IgD-negative memory B cell (primary cell): ENCODE measurements around the gene HOXA5. TPM values are rescaled to one million over a fixed set of nuclear protein-coding genes. Genes with fewer than 3 reads are reported as not detected.

Experiments used
- H3K27ac Mint-ChIP-seq, 3 donors: one replicate each; pipeline ENCODE4 v1.8.0; 2020 to 2022; ENCODE audit warnings: mild to moderate bottlenecking in 3 of 3, mixed read lengths in 3 of 3, moderate library complexity in 1 of 3
- H3K27me3 Mint-ChIP-seq: one replicate; pipeline ENCODE4 v1.8.0; 2021; ENCODE audit warnings: mixed read lengths
- H3K36me3 Mint-ChIP-seq: one replicate; pipeline ENCODE4 v1.8.0; 2020; ENCODE audit warnings: mild to moderate bottlenecking, mixed read lengths
- H3K4me1 Mint-ChIP-seq, 3 donors: one replicate each; pipeline ENCODE4 v1.8.0; 2020 to 2022; ENCODE audit warnings: mixed read lengths in 3 of 3, mild to moderate bottlenecking in 1 of 3
- H3K4me3 Mint-ChIP-seq, 4 donors: one replicate each; pipeline ENCODE4 v1.8.0; 2020 to 2022; ENCODE audit warnings: mild to moderate bottlenecking in 4 of 4, mixed read lengths in 4 of 4, moderate library complexity in 3 of 4
- H3K9me3 Mint-ChIP-seq, 3 donors: one replicate each; pipeline ENCODE4 v1.8.0; 2020 to 2021; ENCODE audit warnings: mixed read lengths in 3 of 3, mild to moderate bottlenecking in 1 of 3
- polyA plus RNA-seq: library from polyadenylated mRNA; unstranded; fragments of 300-500 nt; fragmentation: Illumina TruSeq; gene quantifications from one replicate; pipeline ENCODE4 v1.2.3, GENCODE V29; 2021

Gene HOXA5
- polyA plus RNA-seq, 1 donor from 2014 or later, result not detected

DNA sequence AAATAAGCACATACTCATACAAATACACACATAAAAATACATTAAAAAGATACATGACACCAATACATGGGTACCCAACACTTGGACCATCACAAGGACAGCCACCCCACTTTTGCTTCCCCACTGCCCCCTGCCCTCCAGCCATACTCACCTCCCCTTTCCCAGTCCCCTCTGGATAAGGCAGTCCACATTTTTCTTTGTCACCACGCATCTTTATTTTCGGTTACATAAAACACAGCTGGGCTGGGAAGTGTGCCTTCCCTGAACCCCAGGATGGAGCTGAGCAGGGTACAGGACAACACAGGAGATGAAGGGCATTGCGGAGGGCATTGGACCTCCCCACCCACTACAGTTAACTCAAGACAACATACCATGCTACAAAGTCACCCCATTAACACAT is 10.0 kb upstream of the HOXA5 start:
- no peaks in the 10 kb centered on the region for H3K36me3 Mint-ChIP-seq
- peak overlapping the region in 2 of 3 donors; percentile 33 to 98 for H3K27ac Mint-ChIP-seq
- H3K4me3 Mint-ChIP-seq, result peak overlapping the region in 3 of 4 donors; percentile 13 to 89 (median 58)
- H3K9me3 Mint-ChIP-seq, result peaks cover 0 to 17% (median 1%) of the 10 kb centered on the region in 3 donors
- H3K27me3 Mint-ChIP-seq, result peaks cover 72% of the 10 kb centered on the region
- H3K4me1 Mint-ChIP-seq, result peaks cover 15 to 39% (median 17%) of the 10 kb centered on the region in 3 donors

DNA sequence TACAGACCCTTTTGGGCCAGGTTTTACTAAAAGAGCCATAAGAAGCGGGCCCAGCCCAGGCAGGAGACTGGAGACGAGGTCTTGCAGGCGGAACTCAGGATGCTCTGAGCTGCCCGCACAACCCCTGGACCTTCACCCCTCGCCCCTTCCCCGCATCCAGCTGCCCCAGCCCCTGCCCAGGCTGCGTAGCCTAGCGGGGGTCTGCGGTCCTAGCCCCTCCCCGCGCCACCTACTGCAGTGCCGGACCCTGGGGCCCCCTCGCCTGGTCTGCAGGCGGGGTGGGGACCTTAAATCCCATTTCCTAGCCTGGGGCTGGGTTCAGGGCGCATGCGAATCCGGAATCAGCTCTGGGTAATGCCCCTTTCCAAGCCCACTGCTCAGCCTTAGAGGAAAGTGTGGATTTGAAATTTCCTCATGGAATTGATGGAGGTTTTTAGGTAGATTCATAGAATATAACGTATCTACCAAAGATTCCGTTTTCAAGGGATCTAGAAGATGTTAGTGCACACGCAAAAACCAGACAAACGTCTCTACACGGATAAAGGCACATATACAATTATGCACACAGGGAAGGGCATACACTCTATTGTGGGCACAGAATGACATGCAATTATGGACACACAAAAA is 9.4 kb upstream of the HOXA5 start:
- no peaks in the 10 kb centered on the region for H3K36me3 Mint-ChIP-seq

DNA sequence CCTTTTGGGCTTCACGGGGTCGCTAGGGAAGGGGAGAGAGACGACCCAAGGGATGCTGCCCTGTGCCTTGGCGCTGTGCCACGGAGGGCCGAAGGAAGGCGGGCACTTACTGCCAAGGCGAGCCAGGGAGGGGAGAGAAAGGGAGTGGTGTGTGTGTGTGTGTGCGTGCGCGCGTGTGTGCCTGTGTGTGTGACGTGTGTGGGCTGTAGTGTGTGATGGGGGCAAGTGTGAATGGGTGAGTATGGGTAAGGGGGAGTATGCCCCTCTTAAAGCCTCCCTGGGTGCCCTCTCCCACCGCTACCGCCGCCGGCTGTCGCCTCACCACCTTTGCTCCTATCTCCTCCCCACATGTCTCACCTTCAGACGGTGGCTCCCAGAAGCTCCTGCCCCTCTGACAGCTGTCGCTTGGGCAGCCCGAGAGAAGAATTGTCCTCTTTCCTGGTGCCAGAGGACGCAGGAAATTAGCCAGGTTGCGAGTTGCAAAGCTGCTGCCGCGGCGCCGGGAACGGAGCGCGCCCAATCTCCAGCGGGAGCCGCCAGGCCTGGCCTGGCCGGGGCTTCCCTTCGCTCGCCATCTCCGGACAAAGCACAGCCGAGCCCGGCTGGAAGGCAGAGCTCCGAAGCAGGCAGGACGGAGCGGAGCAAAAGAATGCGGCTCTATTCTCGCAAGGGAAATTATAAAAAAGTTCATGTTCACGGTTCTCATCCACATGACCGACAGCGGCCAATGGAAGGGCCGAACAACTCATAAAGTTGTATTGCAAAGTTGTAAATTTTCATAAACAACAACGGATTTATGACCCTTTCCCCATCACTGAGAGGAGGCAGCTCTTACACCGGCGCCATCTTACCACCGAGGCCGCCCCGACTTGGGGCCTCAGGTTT is 8.7 kb upstream of the HOXA5 start, which contains the start of gene HOXA3:
Gene HOXA3 (minus strand): TSS at position 653 of the 885 bp plus-strand sequence. CDS start 41,943 bp downstream, outside the sequence.
- peak within 1 kb of the TSS; percentile 94 to 98 (median 94) for H3K27ac Mint-ChIP-seq
- H3K27me3 Mint-ChIP-seq, result peaks cover 73% of the 10 kb centered on the region
- H3K9me3 Mint-ChIP-seq, result peaks cover 0 to 8% (median 1%) of the 10 kb centered on the region in 3 donors
- no peaks in the 10 kb centered on the region for H3K36me3 Mint-ChIP-seq
- peaks cover 17 to 36% (median 23%) of the 10 kb centered on the region in 3 donors for H3K4me1 Mint-ChIP-seq
- peak within 1 kb of the TSS; percentile 74 to 93 (median 88) for H3K4me3 Mint-ChIP-seq

More for the DNA sequence above, 9.4 kb upstream of the HOXA5 start:
- Mint-ChIP-seq H3K9me3 (peaks cover 0 to 15% (median 1%) of the 10 kb centered on the region in 3 donors), H3K4me1 (peaks cover 19 to 37% (median 19%) of the 10 kb centered on the region in 3 donors), H3K27me3 (peaks cover 72% of the 10 kb centered on the region), H3K27ac (peak overlapping the region; percentile 23 to 98 (median 94)), H3K4me3 (peak overlapping the region in 2 of 4 donors; percentile 22 to 89)

DNA sequence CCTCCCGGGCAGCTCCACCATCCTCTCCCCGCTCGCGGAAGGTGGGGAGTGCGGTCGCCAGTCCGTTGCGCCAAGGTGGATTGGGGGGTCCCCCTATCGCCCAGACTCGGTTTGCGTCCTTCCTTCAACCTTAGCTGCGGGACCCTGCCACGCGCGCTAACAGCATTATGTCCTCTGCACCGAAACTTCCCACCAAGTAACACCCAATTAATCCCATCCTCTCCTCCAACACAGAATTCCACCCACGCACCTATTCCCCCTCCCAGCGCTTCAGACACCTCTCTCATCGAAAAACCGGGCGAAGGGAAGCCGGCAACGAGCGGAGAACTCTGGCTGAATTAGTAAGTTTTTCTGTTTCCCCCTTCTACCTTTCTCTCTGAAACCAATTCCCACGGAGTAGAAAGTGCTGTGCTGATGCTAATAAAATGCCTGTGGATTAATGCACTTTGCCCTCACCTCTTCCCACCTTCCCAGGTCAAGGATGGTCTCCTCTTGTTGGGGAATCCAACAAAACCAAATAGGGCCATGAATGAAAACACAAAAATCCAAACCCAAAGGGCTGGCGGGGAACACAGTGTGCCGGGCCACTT is 8.0 kb upstream of the HOXA5 start:
- peaks cover 0 to 8% (median 1%) of the 10 kb centered on the region in 3 donors for H3K9me3 Mint-ChIP-seq
- H3K27ac Mint-ChIP-seq, result peak overlapping the region; percentile 94 to 98 (median 94)
- peaks cover 19 to 38% (median 24%) of the 10 kb centered on the region in 3 donors for H3K4me1 Mint-ChIP-seq
- peaks cover 76% of the 10 kb centered on the region for H3K27me3 Mint-ChIP-seq
- no peaks in the 10 kb centered on the region for H3K36me3 Mint-ChIP-seq
- H3K4me3 Mint-ChIP-seq, result peak overlapping the region; percentile 74 to 93 (median 88)

DNA sequence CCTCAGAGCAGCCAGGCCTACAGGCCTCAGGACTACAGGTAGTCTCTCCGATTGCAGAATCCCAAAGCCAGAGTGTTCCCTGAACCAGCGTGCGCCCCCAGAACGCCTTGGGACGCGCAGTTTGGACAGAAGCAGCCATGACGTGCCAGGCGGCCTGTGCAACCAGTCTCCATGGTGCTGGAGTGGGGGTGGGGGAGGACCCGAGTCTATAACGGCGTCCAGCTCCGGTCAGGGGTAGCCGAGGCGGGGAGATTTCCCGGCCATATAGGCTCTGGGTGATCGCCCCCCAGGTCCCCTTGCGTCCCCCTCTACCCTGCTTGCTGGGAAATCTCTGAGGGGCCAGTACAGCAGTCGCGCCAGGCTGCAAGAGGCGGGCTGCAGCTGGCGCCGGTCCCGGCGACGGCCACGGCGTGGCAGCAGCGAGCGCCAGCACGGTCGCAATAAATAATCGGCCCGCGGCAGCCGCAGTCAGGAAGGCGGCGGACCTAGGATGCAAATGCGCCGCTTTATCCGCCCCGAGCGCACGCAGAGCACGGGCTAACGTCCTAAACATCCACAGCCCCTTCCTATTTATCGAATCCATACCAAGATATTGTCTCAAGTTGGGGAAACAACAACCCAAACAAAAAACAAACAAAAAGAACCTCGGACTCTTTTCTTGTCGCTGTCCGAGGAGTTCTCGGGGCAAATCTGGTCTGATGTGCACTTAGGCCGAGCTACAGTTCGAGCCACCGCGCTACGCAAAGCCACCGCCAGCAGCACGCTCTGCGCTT is 7.3 kb upstream of the HOXA5 start:
- Mint-ChIP-seq H3K4me3 (peak overlapping the region; percentile 74 to 93 (median 88)), H3K4me1 (peaks cover 19 to 40% (median 24%) of the 10 kb centered on the region in 3 donors), H3K27ac (peak overlapping the region; percentile 94 to 98 (median 94)), H3K9me3 (peaks cover 0 to 8% (median 1%) of the 10 kb centered on the region in 3 donors), H3K36me3 (no peaks in the 10 kb centered on the region), H3K27me3 (peaks cover 78% of the 10 kb centered on the region)

DNA sequence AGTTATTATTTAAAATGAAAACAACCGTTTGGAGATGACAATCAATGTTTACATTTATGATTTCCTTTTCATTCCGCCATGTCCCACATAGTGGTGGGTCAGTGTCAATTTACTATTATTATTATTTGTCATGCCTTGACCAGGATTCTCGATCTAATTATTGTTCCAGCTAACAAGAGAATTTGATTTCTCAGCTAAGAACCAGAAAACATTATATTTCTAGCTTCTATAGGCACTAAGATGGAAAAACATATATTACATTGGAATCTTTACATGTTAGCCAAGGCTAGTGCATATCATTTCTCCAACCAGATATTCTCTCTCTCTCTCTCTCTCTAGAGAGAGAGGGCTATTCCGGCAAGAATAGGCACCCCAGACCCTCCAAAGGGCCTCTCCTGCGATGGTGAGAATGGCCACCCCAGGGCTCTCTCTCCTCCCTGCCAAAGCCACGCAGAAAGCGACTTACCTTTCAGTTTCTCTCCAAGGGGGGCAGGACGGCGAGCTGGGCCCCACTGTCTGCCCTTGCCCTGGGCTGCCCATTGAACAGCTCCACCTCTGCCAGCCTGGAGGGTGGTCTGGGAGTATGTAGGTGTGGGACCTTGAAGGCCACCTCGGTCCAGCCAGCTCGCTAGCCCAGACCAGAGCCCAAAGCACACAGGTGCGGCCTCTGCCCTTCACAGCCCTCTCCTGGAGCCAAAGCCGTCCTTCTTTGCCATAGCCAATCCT is 6.5 kb upstream of the HOXA5 start:
- Mint-ChIP-seq H3K36me3 (no peaks in the 10 kb centered on the region), H3K27me3 (peaks cover 73% of the 10 kb centered on the region), H3K9me3 (peaks cover 0 to 4% (median 0%) of the 10 kb centered on the region in 3 donors), H3K4me3 (peak overlapping the region in 3 of 4 donors; percentile 47 to 89 (median 66)), H3K4me1 (peaks cover 16 to 34% (median 24%) of the 10 kb centered on the region in 3 donors), H3K27ac (peak overlapping the region in 2 of 3 donors; percentile 94 to 98)

DNA sequence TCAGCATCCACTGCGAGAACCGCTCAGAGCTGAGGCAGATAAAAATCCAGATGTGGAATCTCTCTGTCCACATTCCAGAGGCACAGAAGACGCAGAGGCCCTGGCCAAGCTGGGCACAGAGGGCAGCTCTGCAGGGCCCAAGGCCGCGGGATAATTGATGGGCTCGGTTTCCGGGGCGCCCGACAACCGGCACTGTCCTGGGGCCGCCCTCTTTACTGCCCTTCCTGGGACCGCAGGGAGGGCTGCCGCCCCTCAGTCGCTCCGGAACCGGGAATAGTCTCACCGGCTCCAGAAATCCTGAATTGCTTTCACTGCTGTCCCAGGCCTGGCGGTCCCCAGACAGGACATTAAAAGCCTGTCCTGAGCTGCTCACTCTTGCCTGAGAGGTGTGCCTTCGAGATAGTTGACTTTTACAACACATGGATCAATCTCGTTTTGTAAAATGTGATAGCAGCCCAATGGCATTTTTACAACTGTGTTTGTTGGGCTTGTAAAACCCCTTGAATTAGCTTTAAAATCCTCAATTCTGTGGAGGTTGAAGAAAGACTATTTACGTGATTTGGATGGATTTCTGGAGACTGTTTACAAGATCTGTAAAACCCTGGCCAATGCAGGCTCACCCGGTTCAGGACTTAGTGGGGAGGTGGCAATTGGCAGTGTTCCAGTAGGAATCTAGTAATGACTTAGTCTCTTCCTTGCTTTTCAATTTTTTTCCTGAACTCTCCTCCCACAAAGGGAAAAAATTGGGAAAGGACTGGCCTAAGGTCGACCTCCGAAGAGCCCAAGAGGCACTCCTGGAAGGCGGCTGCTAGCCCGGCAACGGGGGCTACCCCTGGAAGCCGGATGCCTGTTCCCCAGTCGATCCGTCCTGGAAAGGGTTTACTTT is 5.5 kb upstream of the HOXA5 start:
- peaks cover 68% of the 10 kb centered on the region for H3K27me3 Mint-ChIP-seq
- peak overlapping the region in 3 of 4 donors; percentile 4 to 90 (median 89) for H3K4me3 Mint-ChIP-seq
- H3K4me1 Mint-ChIP-seq, result peaks cover 14 to 27% (median 20%) of the 10 kb centered on the region in 3 donors
- H3K36me3 Mint-ChIP-seq, result no peaks in the 10 kb centered on the region
- peak overlapping the region; percentile 83 to 98 (median 91) for H3K27ac Mint-ChIP-seq
- H3K9me3 Mint-ChIP-seq, result no peaks in the 10 kb centered on the region

DNA sequence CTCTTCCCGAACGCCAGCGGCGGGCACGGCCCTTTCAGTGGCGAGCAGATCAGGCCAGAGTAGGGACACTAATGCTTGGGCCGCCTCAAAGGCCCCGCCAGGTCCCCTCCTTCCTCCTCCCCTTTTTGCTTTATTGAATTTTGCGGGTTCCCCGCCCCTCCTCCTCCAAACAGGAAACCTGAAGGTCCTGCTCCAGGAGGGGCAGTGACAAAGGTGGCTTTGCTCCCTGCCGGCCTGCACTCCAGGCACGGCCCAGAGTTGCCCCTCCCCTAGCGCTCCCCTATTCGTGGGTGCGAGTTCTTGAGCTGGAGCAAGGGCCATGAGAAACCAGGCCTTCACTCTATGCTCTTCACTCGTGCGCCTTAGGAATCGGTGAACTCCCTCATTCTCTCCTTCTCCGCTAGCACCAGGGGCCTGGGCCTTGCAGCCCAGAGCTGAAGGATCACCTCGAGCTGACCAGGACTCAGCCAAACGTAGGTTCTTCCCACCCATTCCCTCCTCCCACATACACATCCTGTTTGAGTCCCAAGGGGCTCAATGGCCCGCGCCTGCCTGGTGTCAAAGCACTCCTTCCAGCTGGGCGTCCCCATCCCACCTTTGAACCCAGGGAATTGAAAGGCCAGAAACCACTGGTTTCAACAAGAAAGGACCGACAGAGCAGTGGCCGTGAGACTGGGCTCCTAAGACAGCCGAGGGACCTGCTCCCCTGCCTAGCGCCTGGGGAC is 4.7 kb upstream of the HOXA5 start:
- Mint-ChIP-seq H3K36me3 (no peaks in the 10 kb centered on the region), H3K27ac (peak overlapping the region; percentile 83 to 98 (median 91)), H3K9me3 (no peaks in the 10 kb centered on the region), H3K4me1 (peaks cover 14 to 23% (median 20%) of the 10 kb centered on the region in 3 donors), H3K4me3 (peak overlapping the region; percentile 78 to 90 (median 88)), H3K27me3 (peaks cover 63% of the 10 kb centered on the region)

DNA sequence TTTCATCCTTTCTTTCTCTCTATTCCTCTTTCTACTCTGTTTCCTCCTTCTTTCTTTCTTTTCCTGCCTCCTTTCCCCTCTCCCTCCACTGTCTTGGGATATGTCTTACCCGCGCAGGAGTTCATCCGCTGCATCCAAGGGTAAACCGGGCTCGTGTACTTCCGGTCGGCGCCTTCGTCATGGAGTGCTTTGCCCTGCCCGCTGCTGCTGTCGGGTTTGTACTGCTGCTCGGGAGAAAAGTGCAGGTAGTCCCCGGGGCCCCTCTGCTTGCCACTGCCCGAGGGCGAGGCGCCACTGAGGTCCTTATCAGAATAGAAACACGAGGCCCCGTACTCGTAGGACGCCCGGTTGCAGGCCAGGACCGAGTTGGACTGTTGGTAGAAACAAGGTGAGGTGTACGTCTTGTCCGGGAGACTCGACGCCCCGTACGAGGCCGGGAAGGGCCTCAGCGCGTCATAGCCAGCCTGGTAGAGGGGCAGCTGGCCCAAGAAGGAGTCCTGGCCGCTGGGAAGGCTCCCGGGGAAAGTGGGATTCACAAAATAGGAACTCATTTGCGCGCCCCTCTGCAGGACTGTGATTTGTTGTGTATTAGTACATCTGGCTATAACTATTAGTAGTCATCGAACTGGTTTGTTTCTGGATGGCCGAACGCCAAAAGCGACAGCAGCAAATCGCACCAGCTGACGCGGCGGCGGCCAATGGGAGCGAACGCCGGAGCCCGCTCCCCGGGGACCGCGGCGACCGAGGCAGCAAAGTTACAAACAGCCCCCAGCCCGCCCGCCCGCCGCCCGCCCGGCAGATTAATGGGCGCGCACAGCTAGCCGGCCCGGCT is 3.9 kb upstream of the HOXA5 start, which contains the start of gene HOXA6:
Gene HOXA6 (minus strand): TSS at position 576 of the 832 bp plus-strand sequence. CDS start 25 bp downstream, at position 551.
- peak within 1 kb of the TSS; percentile 83 to 98 (median 91) for H3K27ac Mint-ChIP-seq
- H3K36me3 Mint-ChIP-seq, result no peaks in the 10 kb centered on the region
- H3K27me3 Mint-ChIP-seq, result peaks cover 60% of the 10 kb centered on the region
- H3K4me3 Mint-ChIP-seq, result peak within 1 kb of the TSS; percentile 78 to 90 (median 88)
- H3K9me3 Mint-ChIP-seq, result no peaks in the 10 kb centered on the region
- H3K4me1 Mint-ChIP-seq, result peaks cover 16 to 23% (median 20%) of the 10 kb centered on the region in 3 donors

DNA sequence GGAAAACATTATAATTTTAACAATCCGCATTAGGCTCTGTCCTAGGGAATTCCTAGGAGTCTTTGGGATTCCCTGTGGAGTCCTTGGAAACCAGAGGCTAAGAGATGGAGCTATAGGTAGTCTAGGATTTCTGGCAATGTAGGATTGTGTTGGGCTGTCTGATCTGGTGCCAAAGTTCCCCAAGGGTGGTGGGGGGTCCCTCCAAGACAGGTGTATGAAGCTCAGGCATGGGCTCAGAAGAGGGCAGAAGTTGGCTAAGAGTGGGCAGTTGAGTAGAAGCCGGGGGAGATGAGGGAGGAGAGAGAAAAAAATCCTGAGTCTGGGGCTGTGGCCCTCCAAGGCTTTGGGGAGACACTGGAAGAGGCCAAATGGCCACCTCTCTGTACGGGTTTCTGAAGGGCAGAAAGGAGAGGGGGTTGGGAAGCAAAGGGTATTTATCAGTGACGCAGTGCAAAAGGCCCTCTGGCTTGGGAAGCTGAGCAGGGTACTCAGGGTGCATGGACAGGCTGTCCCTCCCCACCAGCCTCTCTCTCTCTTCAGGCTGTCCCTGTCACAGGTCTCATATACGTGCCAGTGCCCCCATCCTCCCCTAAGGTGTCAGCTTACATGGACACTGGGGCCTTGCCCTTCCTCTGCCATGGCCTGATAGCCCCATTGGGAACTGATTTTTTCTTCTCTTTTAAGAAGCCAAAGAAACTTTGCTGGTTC is 3.2 kb upstream of the HOXA5 start:
- Mint-ChIP-seq H3K36me3 (no peaks in the 10 kb centered on the region), H3K4me3 (peak overlapping the region in 2 of 4 donors; percentile 43 to 89), H3K27ac (peak overlapping the region in 2 of 3 donors; percentile 59 to 98), H3K27me3 (peaks cover 52% of the 10 kb centered on the region), H3K9me3 (no peaks in the 10 kb centered on the region), H3K4me1 (peaks cover 15 to 21% (median 19%) of the 10 kb centered on the region in 3 donors)

DNA sequence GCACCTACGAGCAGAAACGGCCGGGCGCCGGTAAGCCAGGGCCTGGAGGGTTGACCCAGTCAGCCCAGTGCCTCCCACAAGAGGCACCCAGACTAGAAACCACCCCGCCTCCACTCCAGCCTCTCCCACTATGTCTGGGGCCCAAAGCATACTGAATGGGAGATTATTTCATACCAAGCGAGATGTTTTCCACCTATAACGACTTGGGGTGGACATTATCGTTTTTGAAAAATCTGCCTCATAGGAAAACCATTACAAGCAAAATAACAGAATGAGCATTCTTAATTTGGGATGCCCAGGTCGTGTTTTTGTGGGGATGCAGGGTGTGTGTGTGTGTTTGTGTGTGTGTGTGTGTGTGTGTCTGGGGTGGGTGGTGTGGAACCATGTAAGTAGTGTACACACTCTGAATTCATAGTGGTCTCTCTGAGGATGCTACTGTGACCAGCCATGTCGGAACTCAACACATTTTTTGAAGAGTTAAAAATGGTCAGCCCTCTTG is 2.5 kb upstream of the HOXA5 start:
- Mint-ChIP-seq H3K4me3 (peak overlapping the region in 1 of 4 donors; percentile 89), H3K9me3 (no peaks in the 10 kb centered on the region), H3K27ac (peak overlapping the region in 2 of 3 donors; percentile 78 to 98), H3K36me3 (no peaks in the 10 kb centered on the region), H3K4me1 (peaks cover 8 to 14% (median 13%) of the 10 kb centered on the region in 3 donors), H3K27me3 (peaks cover 45% of the 10 kb centered on the region)
